Measurements from ENCODE around the gene AGXT. TPM values are rescaled to one million over a fixed set of nuclear protein-coding genes. Genes with fewer than 3 reads are reported as not detected.
A peak's percentile ranks its signal among the peaks of the same experiment; 100 is the strongest.

Gene AGXT
- total RNA-seq, 1 experiment from 2014 or later: not detected

DNA sequence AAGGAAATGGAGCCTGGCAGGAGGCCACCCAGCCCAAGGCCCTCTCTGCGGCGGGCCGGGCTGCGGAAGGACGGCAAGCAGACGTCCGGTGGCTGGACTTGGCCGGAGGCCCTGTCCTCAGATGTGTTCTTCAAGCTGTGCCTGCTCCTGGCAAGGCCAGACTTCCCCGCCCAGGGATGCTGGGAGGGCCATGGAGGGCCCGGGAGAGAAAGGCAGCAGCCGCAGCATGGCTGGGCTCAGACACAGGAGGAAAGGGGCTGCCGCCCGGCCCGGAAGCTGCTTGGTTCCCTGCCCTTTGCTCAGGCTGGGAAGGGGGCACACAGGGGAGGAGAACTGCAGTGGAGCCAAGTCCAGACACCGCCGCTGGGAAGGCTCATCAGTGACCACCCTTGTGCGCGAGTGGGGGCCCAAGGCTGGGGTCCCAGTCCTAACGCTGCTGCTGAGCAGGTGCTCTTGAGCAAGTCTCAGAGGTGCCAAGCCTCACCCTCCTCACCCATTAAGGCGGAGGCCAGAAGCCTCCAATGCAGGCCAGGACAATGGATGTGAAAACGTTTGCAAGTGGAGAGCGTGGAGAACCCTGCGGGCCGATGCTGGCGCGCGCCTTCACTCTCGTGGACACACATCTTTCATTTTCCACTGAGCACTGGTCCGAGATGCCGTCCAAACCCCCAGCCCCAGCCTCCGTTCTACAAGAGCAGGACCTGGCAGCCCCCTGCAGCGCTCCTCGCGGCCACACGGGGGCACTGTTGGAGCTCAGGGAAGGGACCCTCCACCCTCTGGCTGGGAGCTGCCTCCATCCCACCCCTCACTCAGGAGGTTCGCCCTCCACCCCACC is 45.4 kb downstream of the AGXT start:
- ChIA-PET CTCF (interaction anchor here (0.7 to 1.0 kb wide), 5 partner anchors 9 to 235 kb away, joined by 3 to 6 read pairs (median 3); partner anchors contain the start of genes CROCC2 and PASK), POLR2A (ENCODE audit: low non-redundant PET) (no interaction called here)
- H3K27ac ChIP-seq (ENCODE audit: low read depth, low read length, poor library complexity, severe bottlenecking): no peak overlapping the region
- no peaks in the 10 kb centered on the region for H3K27me3 ChIP-seq (replicated peaks; ENCODE audit: insufficient read depth, low read depth, low read length, poor library complexity)
- peak; percentile 79 for DNase-seq (ENCODE audit: low spot score)
- H3K9me3 ChIP-seq (ENCODE audit: low read depth, low read length, poor library complexity, severe bottlenecking): no peaks in the 10 kb centered on the region
- intact Hi-C loops (cut with micrococcal nuclease; ENCODE audit: unreplicated experiment): loop anchor here (10.0 kb wide), 1 partner anchor 161 kb away; no protein-coding TSS in a partner anchor
- no peak overlapping the region for H3K4me3 ChIP-seq (ENCODE audit: low read depth, low read length, poor library complexity, severe bottlenecking)
- no TSS peak for BruUV-seq (replicated peaks)
- no peaks in the 10 kb centered on the region for H3K36me3 ChIP-seq (ENCODE audit: insufficient read depth, low read length, poor library complexity, severe bottlenecking)
- peak; percentile 99 for TF ChIP-seq CTCF (conservative IDR thresholded peaks at IDR 0.05; ENCODE audit: low read depth, low read length)
- no peak for TF ChIP-seq EZH2 (IDR thresholded peaks at IDR 0.05; ENCODE audit: borderline replicate concordance, low read depth, low read length, poor library complexity, severe bottlenecking)
- H3K4me1 ChIP-seq (ENCODE audit: insufficient read depth, low read length, poor library complexity, severe bottlenecking): peaks cover 24% of the 10 kb centered on the region

DNA sequence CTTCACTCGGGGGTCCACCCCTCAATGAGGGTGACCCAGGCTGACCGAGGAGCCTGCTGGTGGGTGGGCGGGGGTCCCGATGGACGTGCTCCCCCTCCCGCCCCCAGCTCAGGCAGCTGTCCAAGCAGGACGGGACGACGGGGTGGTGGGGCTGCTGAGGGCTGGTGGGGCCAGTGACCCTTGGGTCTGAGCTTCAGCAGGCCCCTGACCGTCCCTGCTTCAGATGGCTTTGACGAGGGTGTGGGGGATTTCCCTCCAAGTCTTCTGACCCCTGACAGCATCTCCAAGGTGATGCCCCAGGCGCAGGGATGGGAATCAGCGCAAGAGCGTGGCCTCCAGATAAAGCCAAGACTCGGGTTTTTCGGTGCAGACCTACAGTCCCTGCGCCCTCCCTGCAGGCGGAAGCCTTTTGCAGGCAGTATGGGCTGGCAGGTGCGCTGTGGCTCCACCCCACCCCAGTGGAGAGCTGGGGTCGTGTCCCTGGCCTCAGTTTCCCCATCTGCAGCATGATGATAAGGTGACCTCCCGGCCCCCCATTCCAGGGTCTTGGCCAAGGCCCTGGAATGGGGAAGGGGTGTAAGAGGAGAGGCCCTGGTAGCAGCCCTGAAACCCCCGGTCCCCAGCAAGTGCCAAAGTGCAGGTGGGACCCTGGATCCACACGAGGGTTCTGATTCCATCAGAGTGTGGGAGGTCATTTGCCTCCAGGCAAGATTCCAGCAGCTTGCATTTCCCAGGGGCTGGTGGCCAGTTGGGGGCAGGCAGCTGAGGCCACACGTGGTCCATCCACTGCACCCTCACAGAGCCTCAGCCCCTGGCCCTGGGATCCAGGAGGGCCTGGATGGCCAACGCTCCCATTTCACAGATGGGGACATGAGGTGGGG is 46.3 kb downstream of the AGXT start:
- no peak for DNase-seq (ENCODE audit: low spot score)
- H3K4me3 ChIP-seq (ENCODE audit: low read depth, low read length, poor library complexity, severe bottlenecking): no peak overlapping the region
- ChIA-PET POLR2A (ENCODE audit: low non-redundant PET) (no interaction called here), CTCF (interaction anchor here (0.7 to 1.0 kb wide), 5 partner anchors 9 to 235 kb away, joined by 3 to 6 read pairs (median 3); partner anchors contain the start of genes CROCC2 and PASK)
- no peak overlapping the region for H3K27ac ChIP-seq (ENCODE audit: low read depth, low read length, poor library complexity, severe bottlenecking)
- intact Hi-C loops (cut with micrococcal nuclease; ENCODE audit: unreplicated experiment): loop anchor here (10.0 kb wide), 1 partner anchor 160 kb away; no protein-coding TSS in a partner anchor
- peak; percentile 27; the same call in 1 of the 2 replicates for TF ChIP-seq CTCF (conservative IDR thresholded peaks at IDR 0.05; ENCODE audit: low read depth, low read length)
- TF ChIP-seq EZH2 (IDR thresholded peaks at IDR 0.05; ENCODE audit: borderline replicate concordance, low read depth, low read length, poor library complexity, severe bottlenecking): no peak
- no peaks in the 10 kb centered on the region for H3K9me3 ChIP-seq (ENCODE audit: low read depth, low read length, poor library complexity, severe bottlenecking)
- no peaks in the 10 kb centered on the region for H3K36me3 ChIP-seq (ENCODE audit: insufficient read depth, low read length, poor library complexity, severe bottlenecking)
- BruUV-seq (replicated peaks): no TSS peak
- H3K27me3 ChIP-seq (replicated peaks; ENCODE audit: insufficient read depth, low read depth, low read length, poor library complexity): no peaks in the 10 kb centered on the region
- peaks cover 24% of the 10 kb centered on the region for H3K4me1 ChIP-seq (ENCODE audit: insufficient read depth, low read length, poor library complexity, severe bottlenecking)

DNA sequence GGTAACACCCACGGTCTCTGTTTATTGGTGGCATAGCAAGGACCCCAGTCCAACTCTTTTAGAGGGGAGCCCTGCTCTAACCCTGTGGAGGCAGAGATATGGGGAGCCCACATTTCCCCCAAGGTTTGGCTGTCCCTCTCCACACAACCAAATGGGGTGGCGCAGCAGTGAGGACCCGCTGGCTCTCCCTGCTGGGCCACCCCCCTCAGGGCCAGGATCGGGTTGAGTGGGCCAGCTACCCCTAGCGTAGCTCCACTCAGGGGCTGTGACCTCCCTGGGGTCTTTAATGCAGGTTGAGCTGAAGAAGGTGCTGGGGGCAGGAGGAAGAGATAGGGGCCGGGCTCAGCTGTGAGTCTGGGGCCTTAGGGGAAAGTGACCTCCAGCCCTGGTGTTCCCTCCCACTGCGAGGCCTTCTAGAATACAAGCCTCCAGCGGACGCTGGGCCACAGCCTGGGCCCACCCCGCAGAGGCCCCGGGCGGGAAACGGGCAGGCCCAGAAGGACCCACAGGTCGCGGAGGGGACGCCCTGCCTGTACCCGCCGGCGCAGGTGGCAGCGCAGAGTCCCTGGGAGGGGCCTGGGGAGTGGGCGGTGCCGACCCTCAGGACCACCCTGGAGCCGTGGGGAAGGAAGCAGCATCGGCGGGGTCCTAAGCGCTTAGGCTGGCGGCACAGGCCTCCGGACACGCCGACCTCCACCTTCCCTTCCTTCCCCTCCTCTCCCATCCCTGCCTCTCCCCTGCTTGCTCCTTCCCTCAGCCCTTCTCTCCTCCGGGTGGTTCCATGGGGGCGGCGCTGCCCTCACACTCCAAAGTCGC is 47.1 kb downstream of the AGXT start:
- no peak overlapping the region for H3K4me3 ChIP-seq (ENCODE audit: low read depth, low read length, poor library complexity, severe bottlenecking)
- no peak for TF ChIP-seq EZH2 (IDR thresholded peaks at IDR 0.05; ENCODE audit: borderline replicate concordance, low read depth, low read length, poor library complexity, severe bottlenecking)
- no peak for TF ChIP-seq CTCF (conservative IDR thresholded peaks at IDR 0.05; ENCODE audit: low read depth, low read length)
- CTCF ChIA-PET: no interaction called here
- H3K9me3 ChIP-seq (ENCODE audit: low read depth, low read length, poor library complexity, severe bottlenecking): no peaks in the 10 kb centered on the region
- intact Hi-C loops (cut with micrococcal nuclease; ENCODE audit: unreplicated experiment): loop anchor here (1.0 to 10.0 kb wide), 2 partner anchors 76 to 159 kb away; no protein-coding TSS in a partner anchor
- H3K27ac ChIP-seq (ENCODE audit: low read depth, low read length, poor library complexity, severe bottlenecking): no peak overlapping the region
- H3K4me1 ChIP-seq (ENCODE audit: insufficient read depth, low read length, poor library complexity, severe bottlenecking): peaks cover 25% of the 10 kb centered on the region
- DNase-seq (ENCODE audit: low spot score): no peak
- POLR2A ChIA-PET (ENCODE audit: low non-redundant PET): no interaction called here
- no TSS peak for BruUV-seq (replicated peaks)
- no peaks in the 10 kb centered on the region for H3K36me3 ChIP-seq (ENCODE audit: insufficient read depth, low read length, poor library complexity, severe bottlenecking)
- H3K27me3 ChIP-seq (replicated peaks; ENCODE audit: insufficient read depth, low read depth, low read length, poor library complexity): no peaks in the 10 kb centered on the region
